ENCODE measurements around the gene GGTLC1. TPM values are rescaled to one million over a fixed set of nuclear protein-coding genes. Genes with fewer than 3 reads are reported as not detected.
A peak's percentile ranks its signal among the peaks of the same experiment; 100 is the strongest.

Gene GGTLC1
- total RNA-seq, 1 donor from 2014 or later: not detected

- no peak for DNase-seq (ENCODE audit: low read depth, low spot score)
Observed at GRCh38 chr20:23966298-23966697, 22.3 kb downstream of the GGTLC1 start.

GRCh38 chr20:23963941-23964340 is 24.6 kb downstream of the GGTLC1 start:
- DNase-seq (ENCODE audit: low read depth, low spot score): no peak

GRCh38 chr20:23962272-23962671 is 26.3 kb downstream of the GGTLC1 start:
- DNase-seq (ENCODE audit: low read depth, low spot score): no peak

- DNase-seq (ENCODE audit: low read depth, low spot score): no peak
Observed at GRCh38 chr20:23959054-23959453, 29.5 kb downstream of the GGTLC1 start.

GRCh38 chr20:23955896-23956295 is 32.7 kb downstream of the GGTLC1 start:
- DNase-seq (ENCODE audit: low read depth, low spot score): no peak

GRCh38 chr20:23954008-23954745 is 34.4 kb downstream of the GGTLC1 start:
- DNase-seq (ENCODE audit: low read depth, low spot score): no peak

GRCh38 chr20:23946206-23946605 is 42.4 kb downstream of the GGTLC1 start:
- DNase-seq (ENCODE audit: low read depth, low spot score): no peak

- DNase-seq (ENCODE audit: low read depth, low spot score): no peak
Observed at GRCh38 chr20:23943304-23943703, 45.3 kb downstream of the GGTLC1 start.

- DNase-seq (ENCODE audit: low read depth, low spot score): no peak
Observed at GRCh38 chr20:23939641-23940040, 48.9 kb downstream of the GGTLC1 start.

GRCh38 chr20:23939063-23939462 is 49.5 kb downstream of the GGTLC1 start:
- DNase-seq (ENCODE audit: low read depth, low spot score): no peak

- DNase-seq (ENCODE audit: low read depth, low spot score): no peak
Observed at GRCh38 chr20:23938118-23938438, 50.5 kb downstream of the GGTLC1 start.

- peak; percentile 15 for DNase-seq (ENCODE audit: low read depth, low spot score)
Observed at GRCh38 chr20:23937303-23938117, 51.1 kb downstream of the GGTLC1 start.

Other genes starting within 250 kb of the GGTLC1 start
- 0.26 TPM in 1 of 2 replicates, not detected in the other for gene CST1, start 237.8 kb downstream of the GGTLC1 start, total RNA-seq
- gene CST2, start 162.1 kb downstream of the GGTLC1 start, total RNA-seq: not detected in 2 replicates
- not detected in 2 replicates for gene CST5, start 109.0 kb downstream of the GGTLC1 start, total RNA-seq